Measurements from ENCODE around the gene C1orf167.

Gene C1orf167

DNA sequence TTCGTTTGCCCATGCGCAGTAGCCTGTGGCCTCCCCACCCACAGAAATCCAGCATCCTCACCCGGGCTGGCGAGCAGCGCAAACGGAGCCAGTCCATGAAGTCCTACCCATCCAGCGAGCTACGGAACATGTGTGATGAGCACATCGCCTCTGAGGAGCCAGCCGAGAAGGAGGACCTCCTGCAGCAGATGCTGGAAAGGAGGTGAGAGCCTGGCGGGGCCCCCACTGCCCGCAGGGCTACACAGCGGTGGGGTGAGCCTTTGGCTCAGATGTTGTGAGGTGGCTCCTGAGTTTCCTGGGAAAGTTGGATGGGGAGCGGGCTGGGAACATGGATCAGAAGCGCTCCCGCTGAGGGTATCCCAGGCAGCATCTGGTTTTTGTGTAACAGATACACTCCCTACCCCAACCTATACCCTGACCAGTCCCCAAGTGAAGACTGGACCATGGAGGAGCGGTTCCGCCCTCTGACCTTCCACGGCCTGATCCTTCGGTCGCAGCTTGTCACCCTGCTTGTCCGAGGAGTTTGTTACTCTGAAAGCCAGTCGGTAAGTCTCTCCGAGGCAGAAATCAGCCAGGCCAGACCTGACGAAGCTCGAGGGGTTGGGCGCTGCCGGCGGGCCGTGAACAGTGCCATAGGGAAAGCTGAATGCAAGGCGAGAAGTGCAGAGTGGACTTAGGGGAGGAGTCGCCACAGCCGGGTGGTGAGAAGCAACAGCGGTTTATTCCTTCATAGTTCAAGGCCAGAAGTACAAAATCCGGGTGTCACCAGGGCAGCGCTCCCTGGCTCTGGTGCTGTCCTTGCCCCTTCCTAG is 75.2 kb downstream of the C1orf167 start:
- TF ChIP-seq, protein P1, sequence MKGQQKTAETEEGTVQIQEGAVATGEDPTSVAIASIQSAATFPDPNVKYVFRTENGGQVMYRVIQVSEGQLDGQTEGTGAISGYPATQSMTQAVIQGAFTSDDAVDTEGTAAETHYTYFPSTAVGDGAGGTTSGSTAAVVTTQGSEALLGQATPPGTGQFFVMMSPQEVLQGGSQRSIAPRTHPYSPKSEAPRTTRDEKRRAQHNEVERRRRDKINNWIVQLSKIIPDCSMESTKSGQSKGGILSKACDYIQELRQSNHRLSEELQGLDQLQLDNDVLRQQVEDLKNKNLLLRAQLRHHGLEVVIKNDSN (IDR thresholded peaks at IDR 0.05), result no peak
- TF ChIP-seq CREB1 (IDR thresholded peaks at IDR 0.05; ENCODE audit: low read depth) (no peak), TAF1 (IDR thresholded peaks at IDR 0.05; ENCODE audit: low read depth) (no peak), TCF12 (IDR thresholded peaks at IDR 0.05; ENCODE audit: low read depth) (no peak), EGR1 (IDR thresholded peaks at IDR 0.05) (no peak), FOXM1 (IDR thresholded peaks at IDR 0.05; ENCODE audit: borderline replicate concordance, low read depth) (no peak), CEBPB (IDR thresholded peaks at IDR 0.05) (no peak), RAD21 (IDR thresholded peaks at IDR 0.05; ENCODE audit: low read depth) (no peak), ZBTB7A (IDR thresholded peaks at IDR 0.05; ENCODE audit: low read depth) (no peak), TEAD4 (IDR thresholded peaks at IDR 0.05) (no peak), NFIC (IDR thresholded peaks at IDR 0.05) (no peak), YY1 (IDR thresholded peaks at IDR 0.05; ENCODE audit: low read depth) (no peak), EP300 (IDR thresholded peaks at IDR 0.05; ENCODE audit: borderline replicate concordance) (no peak)
- TF ChIP-seq, protein P2, sequence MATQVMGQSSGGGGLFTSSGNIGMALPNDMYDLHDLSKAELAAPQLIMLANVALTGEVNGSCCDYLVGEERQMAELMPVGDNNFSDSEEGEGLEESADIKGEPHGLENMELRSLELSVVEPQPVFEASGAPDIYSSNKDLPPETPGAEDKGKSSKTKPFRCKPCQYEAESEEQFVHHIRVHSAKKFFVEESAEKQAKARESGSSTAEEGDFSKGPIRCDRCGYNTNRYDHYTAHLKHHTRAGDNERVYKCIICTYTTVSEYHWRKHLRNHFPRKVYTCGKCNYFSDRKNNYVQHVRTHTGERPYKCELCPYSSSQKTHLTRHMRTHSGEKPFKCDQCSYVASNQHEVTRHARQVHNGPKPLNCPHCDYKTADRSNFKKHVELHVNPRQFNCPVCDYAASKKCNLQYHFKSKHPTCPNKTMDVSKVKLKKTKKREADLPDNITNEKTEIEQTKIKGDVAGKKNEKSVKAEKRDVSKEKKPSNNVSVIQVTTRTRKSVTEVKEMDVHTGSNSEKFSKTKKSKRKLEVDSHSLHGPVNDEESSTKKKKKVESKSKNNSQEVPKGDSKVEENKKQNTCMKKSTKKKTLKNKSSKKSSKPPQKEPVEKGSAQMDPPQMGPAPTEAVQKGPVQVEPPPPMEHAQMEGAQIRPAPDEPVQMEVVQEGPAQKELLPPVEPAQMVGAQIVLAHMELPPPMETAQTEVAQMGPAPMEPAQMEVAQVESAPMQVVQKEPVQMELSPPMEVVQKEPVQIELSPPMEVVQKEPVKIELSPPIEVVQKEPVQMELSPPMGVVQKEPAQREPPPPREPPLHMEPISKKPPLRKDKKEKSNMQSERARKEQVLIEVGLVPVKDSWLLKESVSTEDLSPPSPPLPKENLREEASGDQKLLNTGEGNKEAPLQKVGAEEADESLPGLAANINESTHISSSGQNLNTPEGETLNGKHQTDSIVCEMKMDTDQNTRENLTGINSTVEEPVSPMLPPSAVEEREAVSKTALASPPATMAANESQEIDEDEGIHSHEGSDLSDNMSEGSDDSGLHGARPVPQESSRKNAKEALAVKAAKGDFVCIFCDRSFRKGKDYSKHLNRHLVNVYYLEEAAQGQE (IDR thresholded peaks at IDR 0.05; ENCODE audit: low read depth), result no peak
- TF ChIP-seq, protein P3, sequence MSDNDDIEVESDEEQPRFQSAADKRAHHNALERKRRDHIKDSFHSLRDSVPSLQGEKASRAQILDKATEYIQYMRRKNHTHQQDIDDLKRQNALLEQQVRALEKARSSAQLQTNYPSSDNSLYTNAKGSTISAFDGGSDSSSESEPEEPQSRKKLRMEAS (IDR thresholded peaks at IDR 0.05), result no peak

DNA sequence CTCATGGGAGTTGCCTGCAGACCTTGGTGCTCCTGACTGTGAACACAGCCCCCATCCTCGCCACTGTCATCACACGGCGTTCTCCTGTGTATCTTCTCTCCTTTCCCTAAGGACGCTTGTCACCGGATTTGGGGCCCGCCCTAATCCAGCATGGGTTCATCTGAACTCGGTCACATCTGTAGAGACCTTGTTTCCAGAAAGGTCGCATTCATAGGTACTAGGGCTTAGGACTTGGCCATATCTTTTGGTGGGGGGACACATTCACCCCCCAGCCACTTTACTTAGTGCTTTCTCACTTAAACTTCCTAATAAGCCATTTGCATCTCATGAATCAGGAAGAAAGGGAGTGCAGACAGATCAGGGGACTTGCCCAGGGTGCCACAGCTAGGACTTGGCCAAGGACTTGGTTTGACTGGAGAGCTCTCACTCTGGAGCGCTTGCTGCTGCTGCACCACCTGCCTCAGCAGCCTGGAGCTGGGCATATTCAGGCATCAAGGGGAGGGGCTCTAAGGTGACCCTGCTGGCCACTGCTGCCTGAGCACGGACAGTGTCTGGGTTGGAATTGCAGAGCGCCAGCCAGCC is 75.9 kb downstream of the C1orf167 start:
- TF ChIP-seq TEAD4 (IDR thresholded peaks at IDR 0.05), result no peak
- no peak for TF ChIP-seq RAD21 (IDR thresholded peaks at IDR 0.05; ENCODE audit: low read depth)

DNA sequence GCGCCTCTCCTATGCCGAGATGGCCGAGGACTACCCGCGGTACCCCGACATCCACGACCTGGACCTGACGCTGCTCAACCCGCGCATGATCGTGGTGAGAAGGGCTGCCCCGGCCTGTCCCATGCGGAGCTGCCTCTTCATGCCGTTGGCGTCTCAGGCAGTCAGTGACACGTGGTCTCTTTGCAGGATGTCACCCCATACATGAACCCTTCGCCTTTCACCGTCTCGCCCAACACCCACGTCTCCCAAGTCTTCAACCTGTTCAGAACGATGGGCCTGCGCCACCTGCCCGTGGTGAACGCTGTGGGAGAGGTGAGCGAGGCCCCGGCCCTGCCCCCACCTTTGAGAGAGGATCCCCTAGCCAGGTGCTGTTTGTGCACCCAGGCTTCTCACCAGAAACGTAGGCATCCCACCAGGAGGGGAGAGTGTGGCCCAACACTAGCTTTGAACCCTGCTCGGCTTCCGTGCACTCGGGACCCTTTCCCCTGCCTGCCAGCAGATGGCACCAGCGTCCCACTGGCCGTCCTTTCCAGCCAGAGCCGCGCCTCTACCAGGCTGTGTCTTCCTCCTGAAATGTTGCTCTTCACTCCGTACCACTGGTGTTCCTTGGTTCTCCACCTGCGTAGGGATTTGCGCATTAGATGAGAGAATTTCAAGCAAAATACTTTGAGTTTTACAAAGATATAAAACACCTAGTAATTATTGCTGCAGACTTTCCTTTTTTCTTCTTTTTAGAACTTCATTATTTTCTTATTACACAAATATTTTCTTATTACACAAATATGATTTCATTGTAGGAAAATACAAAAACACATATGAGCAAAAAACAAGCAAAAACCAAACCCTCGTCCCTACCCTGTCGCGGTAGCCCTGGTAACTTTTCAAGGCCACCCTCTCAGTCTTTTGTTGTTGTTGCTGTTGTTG is 76.6 kb downstream of the C1orf167 start:
- TF ChIP-seq RAD21 (IDR thresholded peaks at IDR 0.05; ENCODE audit: low read depth), result peak; percentile 93
- TF ChIP-seq CREB1 (IDR thresholded peaks at IDR 0.05; ENCODE audit: low read depth), result no peak

Data from Ishikawa (cell line).